ENCODE results near the gene INS.

- TF ChIP-seq CTCF (IDR thresholded peaks at IDR 0.05; ENCODE audit: borderline replicate concordance, extremely low read depth, low read length, poor library complexity, severe bottlenecking) (no peak), EZH2 (IDR thresholded peaks at IDR 0.05; ENCODE audit: borderline replicate concordance, low read depth, low read length, severe bottlenecking) (no peak)
Observed at GRCh38 chr11:2193099-2193887, 32.3 kb upstream of the INS start.

Measured in DND-41 (cell line).